ENCODE measurements around the gene PCSK2. TPM values are rescaled to one million over a fixed set of nuclear protein-coding genes. Genes with fewer than 3 reads are reported as not detected.

The PCSK2 gene
- total and polyA plus RNA-seq, 8 donors, result 5.4 to 51.0 (median 9.3) TPM

- WGBS, 2 donors, result 74 to 82% methylated on average over 9 of the region's 9 CpGs
- Histone ChIP-seq H3K4me3 (no peak overlapping the region), H3K9me3 (no peaks in the 10 kb centered on the region), H3K4me1 (no peaks in the 10 kb centered on the region), H3K27ac (no peak overlapping the region), H3K27me3 (no peaks in the 10 kb centered on the region), H3K36me3 (no peaks in the 10 kb centered on the region)
- no peak for TF ChIP-seq CTCF (IDR thresholded peaks at IDR 0.05)
- DNase-seq (no peak), FAIRE-seq (no peak), ATAC-seq (no peak)
- intact Hi-C loops (cut with DNase I), result no loop called here
Measured at GRCh38 chr20:17488916-17489600, 262.2 kb downstream of the PCSK2 start.

- FAIRE-seq, result no peak
- no peaks in the 10 kb centered on the region for H3K36me3 ChIP-seq
- H3K4me1 ChIP-seq, result no peaks in the 10 kb centered on the region
- no peak overlapping the region for H3K4me3 ChIP-seq
- no peak for ATAC-seq
- no peak for TF ChIP-seq CTCF (IDR thresholded peaks at IDR 0.05)
- 81 to 90% methylated on average over 7 of the region's 7 CpGs for WGBS, 2 donors
- H3K27me3 ChIP-seq, result no peaks in the 10 kb centered on the region
- no peaks in the 10 kb centered on the region for H3K9me3 ChIP-seq
- intact Hi-C loops (cut with DNase I), result no loop called here
- no peak for DNase-seq
- H3K27ac ChIP-seq, result no peak overlapping the region
Measured at GRCh38 chr20:17490501-17490900, 263.7 kb downstream of the PCSK2 start.

- intact Hi-C loops (cut with DNase I), result no loop called here
- no peaks in the 10 kb centered on the region for H3K27me3 ChIP-seq
- H3K4me1 ChIP-seq, result no peaks in the 10 kb centered on the region
- no peak overlapping the region for H3K4me3 ChIP-seq
- ATAC-seq, result no peak
- no peak for DNase-seq
- no peak for TF ChIP-seq CTCF (IDR thresholded peaks at IDR 0.05)
- no peaks in the 10 kb centered on the region for H3K36me3 ChIP-seq
- WGBS, 2 donors, result 82 to 89% methylated on average over 11 of the region's 11 CpGs
- FAIRE-seq, result no peak
- H3K9me3 ChIP-seq, result no peaks in the 10 kb centered on the region
- no peak overlapping the region for H3K27ac ChIP-seq
Measured at GRCh38 chr20:17491041-17491440, 264.2 kb downstream of the PCSK2 start.

GRCh38 chr20:17491488-17491887 lies 264.6 kb downstream of the PCSK2 start:
- DNase-seq, result no peak
- intact Hi-C loops (cut with DNase I), result no loop called here
- WGBS, 2 donors, result 81 to 91% methylated on average over 4 of the region's 4 CpGs

More at GRCh38 chr20:17491488-17491887, 264.6 kb downstream of the PCSK2 start:
- no peaks in the 10 kb centered on the region for H3K4me1 ChIP-seq
- H3K9me3 ChIP-seq, result no peaks in the 10 kb centered on the region
- H3K36me3 ChIP-seq, result no peaks in the 10 kb centered on the region
- FAIRE-seq (no peak), ATAC-seq (no peak)
- TF ChIP-seq CTCF (IDR thresholded peaks at IDR 0.05), result no peak
- no peak overlapping the region for H3K27ac ChIP-seq
- no peaks in the 10 kb centered on the region for H3K27me3 ChIP-seq
- no peak overlapping the region for H3K4me3 ChIP-seq
